Panc1 (cell line): ENCODE measurements around the gene C1QTNF4. TPM values are rescaled to one million over a fixed set of nuclear protein-coding genes. Genes with fewer than 3 reads are reported as not detected.
"Not testable (repeated sequence)": the region's sequence is repeated elsewhere in the genome, so short reads cannot be mapped to it uniquely, and the experiment has no call there.

Source experiments
- ATAC-seq: fragments of 200-7000 bp; cut with Tn5 transposase; 2 replicates; pipeline ENCODE4 v1.9.1; 2020; ENCODE audit warnings: mild to moderate bottlenecking, moderate library complexity
- BruUV-seq: library from RNA; stranded (reverse); fragments of 400-500 nt; replicated peaks from 2 replicates; lab custom pipeline; 2021; lab: Mats Ljungman, UMichigan
- CTCF ChIA-PET: fragments of 300-600 bp; sonication (Branson Sonifier 250); formaldehyde crosslinking; loops from one replicate; lab custom pipeline; 2022; ENCODE audit warnings: antibody characterized with exemption; lab: Charles Lee
- POLR2A ChIA-PET: fragments of 300-600 bp; sonication (Branson Sonifier 250); formaldehyde crosslinking; loops from one replicate; lab custom pipeline; 2022; ENCODE audit warnings: antibody characterized with exemption; lab: Charles Lee
- DNase-seq: peaks from one replicate; pipeline ENCODE4 v3.0.0-alpha.2; 2010; ENCODE audit warnings: low read depth, low spot score
- H3K27ac ChIP-seq: 2 replicates; pipeline ENCODE4 v1.5.1; 2011; ENCODE audit warnings: mild to moderate bottlenecking, low read length, inconsistent platforms
- H3K27me3 ChIP-seq: fragments of 200-500 bp; sonication (Bioruptor generic); 2 replicates; pipeline ENCODE4 v1.6.0; 2014; ENCODE audit warnings: low read length, inconsistent platforms; ENCODE audit not compliant: control insufficient read depth, insufficient read depth
- H3K36me3 ChIP-seq: fragments of 200-500 bp; sonication (Bioruptor generic); 2 replicates; pipeline ENCODE4 v1.5.1; 2014; ENCODE audit warnings: inconsistent platforms, mild to moderate bottlenecking, low read length, moderate library complexity; ENCODE audit not compliant: control insufficient read depth, insufficient read depth
- H3K4me1 ChIP-seq: 2 replicates; pipeline ENCODE4 v1.5.1; 2011; ENCODE audit warnings: inconsistent platforms, mild to moderate bottlenecking, low read length, moderate library complexity; ENCODE audit not compliant: control insufficient read depth, insufficient read depth
- H3K4me3 ChIP-seq, 2 experiments: 2 replicates each; pipeline ENCODE4 v1.5.1; 2011 to 2012; ENCODE audit warnings: low read depth in 2 of 2, low read length in 2 of 2, mild to moderate bottlenecking in 2 of 2, inconsistent platforms in 1 of 2, moderate library complexity in 1 of 2
- H3K9me3 ChIP-seq: fragments of 200-500 bp; sonication (Bioruptor generic); 2 replicates; pipeline ENCODE4 v1.5.1; 2014; ENCODE audit warnings: low read depth, mild to moderate bottlenecking, inconsistent platforms, low read length, moderate library complexity; ENCODE audit not compliant: control insufficient read depth, insufficient read depth
- POLR2AphosphoS5 ChIP-seq: IDR thresholded peaks from 2 replicates; pipeline ENCODE4 v1.6.1; 2012; ENCODE audit warnings: mild to moderate bottlenecking, low read depth, low read length, moderate library complexity
- REST ChIP-seq, 2 experiments: IDR thresholded peaks; 2 replicates each; pipeline ENCODE4 v1.6.1; 2011 to 2012; ENCODE audit warnings: low read depth in 2 of 2, control low read depth in 1 of 2, low read length in 1 of 2, mild to moderate bottlenecking in 1 of 2, moderate library complexity in 1 of 2; ENCODE audit not compliant: insufficient read depth in 1 of 2
- SIN3A ChIP-seq: IDR thresholded peaks from 2 replicates; pipeline ENCODE4 v1.6.1; 2012; ENCODE audit warnings: low read depth, mild to moderate bottlenecking, low read length, moderate library complexity, borderline replicate concordance; ENCODE audit not compliant: insufficient read depth
- TCF7L2 ChIP-seq: IDR thresholded peaks from 2 replicates; pipeline ENCODE4 v1.6.1; 2011; ENCODE audit warnings: mild to moderate bottlenecking, low read depth, low read length, inconsistent platforms
- in situ Hi-C: cut with HindIII; loops from 2 replicates; pipeline ENCODE4 v1.10.0; 2016; ENCODE audit warnings: low sequenced_read_pairs, low pct_unique_long_range_greater_than_20kb
- intact Hi-C: fragments of 100-400 bp; cut with micrococcal nuclease; formaldehyde crosslinking; loops from one replicate; pipeline ENCODE4 v1.10.0; 2022; ENCODE audit not compliant: unreplicated experiment
- total RNA-seq: library from RNA; stranded (reverse); gene quantifications from one replicate; pipeline ENCODE4 v1.2.1, GENCODE V29; 2021; ENCODE audit not compliant: unreplicated experiment
- TF ChIP-seq, protein P1 (sequence below): fragments of 450-650 bp; IDR thresholded peaks from 2 replicates; pipeline ENCODE4 v1.5.1; 2017; ENCODE audit warnings: mild to moderate bottlenecking

Gene C1QTNF4
- total RNA-seq, 1 experiment from 2014 or later = not detected

GRCh38 chr11:47641600-47642098 lies 47.4 kb upstream of the C1QTNF4 start:
- POLR2A ChIA-PET = interaction anchor here (0.5 to 0.7 kb wide), 2 partner anchors 33 to 130 kb away, joined by 3 read pairs; no protein-coding TSS in a partner anchor
- in situ Hi-C loops = no loop called here

GRCh38 chr11:47640506-47640905 lies 46.3 kb upstream of the C1QTNF4 start:
- H3K9me3 ChIP-seq, intact Hi-C loops, in situ Hi-C loops, H3K27me3 ChIP-seq, DNase-seq, BruUV-seq, ATAC-seq, H3K4me1 ChIP-seq, H3K27ac ChIP-seq, POLR2A ChIA-PET, CTCF ChIA-PET, H3K4me3 ChIP-seq: not testable (repeated sequence)
- H3K36me3 ChIP-seq = peaks cover 12% of the 10 kb centered on the region

More at GRCh38 chr11:47641600-47642098, 47.4 kb upstream of the C1QTNF4 start:
- Histone ChIP-seq H3K9me3 (no peaks in the 10 kb centered on the region), H3K27ac (peak overlapping the region; percentile 96), H3K4me3 (peak overlapping the region; percentile 73 to 88), H3K36me3 (peaks cover 11% of the 10 kb centered on the region; the same call in 1 of the 2 replicates), H3K27me3 (no peaks in the 10 kb centered on the region), H3K4me1 (peaks cover 8% of the 10 kb centered on the region; the same call in 1 of the 2 replicates)
- CTCF ChIA-PET = no interaction called here
- TSS peak; percentile 93 for BruUV-seq
- TF ChIP-seq SIN3A (no peak), TCF7L2 (no peak), POLR2AphosphoS5 (no peak), REST (IDR thresholded peaks at IDR 0.05; ENCODE audit: insufficient read depth in 1 of 2, low read depth in 2 of 2, low read length in 1 of 2) (no peak)
- TF ChIP-seq, protein P1, sequence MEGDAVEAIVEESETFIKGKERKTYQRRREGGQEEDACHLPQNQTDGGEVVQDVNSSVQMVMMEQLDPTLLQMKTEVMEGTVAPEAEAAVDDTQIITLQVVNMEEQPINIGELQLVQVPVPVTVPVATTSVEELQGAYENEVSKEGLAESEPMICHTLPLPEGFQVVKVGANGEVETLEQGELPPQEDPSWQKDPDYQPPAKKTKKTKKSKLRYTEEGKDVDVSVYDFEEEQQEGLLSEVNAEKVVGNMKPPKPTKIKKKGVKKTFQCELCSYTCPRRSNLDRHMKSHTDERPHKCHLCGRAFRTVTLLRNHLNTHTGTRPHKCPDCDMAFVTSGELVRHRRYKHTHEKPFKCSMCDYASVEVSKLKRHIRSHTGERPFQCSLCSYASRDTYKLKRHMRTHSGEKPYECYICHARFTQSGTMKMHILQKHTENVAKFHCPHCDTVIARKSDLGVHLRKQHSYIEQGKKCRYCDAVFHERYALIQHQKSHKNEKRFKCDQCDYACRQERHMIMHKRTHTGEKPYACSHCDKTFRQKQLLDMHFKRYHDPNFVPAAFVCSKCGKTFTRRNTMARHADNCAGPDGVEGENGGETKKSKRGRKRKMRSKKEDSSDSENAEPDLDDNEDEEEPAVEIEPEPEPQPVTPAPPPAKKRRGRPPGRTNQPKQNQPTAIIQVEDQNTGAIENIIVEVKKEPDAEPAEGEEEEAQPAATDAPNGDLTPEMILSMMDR = no peak
- no peak for ATAC-seq
- intact Hi-C loops = loop anchor here (2.0 kb wide), 1 partner anchor 75 kb away; no protein-coding TSS in a partner anchor
- no peak for DNase-seq

DNA sequence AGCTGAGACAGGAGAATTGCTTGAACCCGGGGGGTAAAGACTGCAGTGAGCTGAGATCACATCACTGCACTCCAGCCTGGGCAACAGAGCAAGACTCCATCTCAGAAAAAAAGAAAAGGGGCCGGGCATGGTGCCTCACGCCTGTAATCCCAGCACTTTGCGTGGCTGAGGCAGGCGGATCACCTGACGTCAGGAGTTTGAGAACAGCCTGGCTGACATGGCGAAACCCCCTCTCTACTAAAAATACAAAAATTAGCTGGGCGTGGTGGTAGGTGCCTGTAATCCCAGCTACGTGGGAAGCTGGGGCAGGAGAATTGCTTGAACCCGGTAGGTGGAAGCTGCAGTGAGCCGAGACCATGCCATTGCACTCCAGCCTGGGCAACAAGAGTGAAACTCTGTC lies 42.1 kb upstream of the C1QTNF4 start:
- BruUV-seq, intact Hi-C loops, H3K4me1 ChIP-seq, DNase-seq, ATAC-seq, H3K27me3 ChIP-seq, H3K4me3 ChIP-seq, in situ Hi-C loops, H3K9me3 ChIP-seq, POLR2A ChIA-PET, CTCF ChIA-PET, H3K27ac ChIP-seq: not testable (repeated sequence)
- peaks cover 19% of the 10 kb centered on the region for H3K36me3 ChIP-seq
